Type B pancreatic cell (in vitro differentiated cells): ENCODE measurements around the gene NXN. TPM values are rescaled to one million over a fixed set of nuclear protein-coding genes. Genes with fewer than 3 reads are reported as not detected.
A peak's percentile ranks its signal among the peaks of the same experiment; 100 is the strongest.
"Not testable (repeated sequence)": the region's sequence is repeated elsewhere in the genome, so short reads cannot be mapped to it uniquely, and the experiment has no call there.

Source experiments
- DNase-seq: peaks from one replicate; pipeline ENCODE4 v3.0.0; 2021; ENCODE audit warnings: mixed read lengths; ENCODE audit not compliant: unreplicated experiment; ENCODE audit errors: extremely low spot score
- H3K27ac Mint-ChIP-seq: 2 replicates; pipeline ENCODE4 v1.8.0; 2021; ENCODE audit warnings: mild to moderate bottlenecking, mixed read lengths
- H3K27me3 Mint-ChIP-seq: 2 replicates; pipeline ENCODE4 v1.8.0; 2021; ENCODE audit warnings: mixed read lengths
- H3K36me3 Mint-ChIP-seq: 2 replicates; pipeline ENCODE4 v1.8.0; 2021; ENCODE audit warnings: mixed read lengths
- H3K4me1 Mint-ChIP-seq: one replicate; pipeline ENCODE4 v1.8.0; 2021; ENCODE audit warnings: mixed read lengths; ENCODE audit not compliant: unreplicated experiment
- H3K4me3 Mint-ChIP-seq: 2 replicates; pipeline ENCODE4 v1.8.0; 2021; ENCODE audit warnings: mild to moderate bottlenecking, mixed read lengths
- H3K9me3 Mint-ChIP-seq: 2 replicates; pipeline ENCODE4 v1.8.0; 2021; ENCODE audit warnings: mixed read lengths
- CTCF ChIP-seq: fragments of 200-600 bp; sonication (generic); conservative IDR thresholded peaks from 2 replicates; pipeline ENCODE4 v1.5.0; 2021; ENCODE audit warnings: antibody characterized with exemption, mild to moderate bottlenecking
- total RNA-seq: library from RNA; stranded (reverse); gene quantifications from 2 replicates; pipeline ENCODE4 v1.2.1, GENCODE V29; 2021; ENCODE audit warnings: low replicate concordance

The NXN gene
- total RNA-seq, 1 donor from 2014 or later, result 68.0 TPM

GRCh38 chr17:760371-760770 lies 219.2 kb downstream of the NXN start:
- DNase-seq, result no peak
- no peak for TF ChIP-seq CTCF
- Mint-ChIP-seq H3K36me3 (peaks cover 42% of the 10 kb centered on the region), H3K4me3 (no peak overlapping the region), H3K27ac (no peak overlapping the region), H3K4me1 (peaks cover 9% of the 10 kb centered on the region), H3K9me3 (no peaks in the 10 kb centered on the region), H3K27me3 (no peaks in the 10 kb centered on the region)

GRCh38 chr17:759964-760363 lies 219.6 kb downstream of the NXN start:
- H3K4me3 Mint-ChIP-seq, result no peak overlapping the region
- no peak overlapping the region for H3K27ac Mint-ChIP-seq
- H3K36me3 Mint-ChIP-seq, result peaks cover 38% of the 10 kb centered on the region
- no peak for DNase-seq
- peaks cover 13% of the 10 kb centered on the region for H3K4me1 Mint-ChIP-seq
- no peaks in the 10 kb centered on the region for H3K9me3 Mint-ChIP-seq
- TF ChIP-seq CTCF, result no peak
- no peaks in the 10 kb centered on the region for H3K27me3 Mint-ChIP-seq

- peaks cover 28% of the 10 kb centered on the region for H3K36me3 Mint-ChIP-seq
- DNase-seq, H3K27me3 Mint-ChIP-seq, H3K9me3 Mint-ChIP-seq: not testable (repeated sequence)
- H3K27ac Mint-ChIP-seq, result peak overlapping the region; percentile 73
- peak overlapping the region; percentile 3 for H3K4me3 Mint-ChIP-seq
- peaks cover 24% of the 10 kb centered on the region for H3K4me1 Mint-ChIP-seq
Observed at GRCh38 chr17:756010-756567, 223.5 kb downstream of the NXN start.

- Mint-ChIP-seq H3K4me1 (peaks cover 30% of the 10 kb centered on the region), H3K27ac (peak overlapping the region; percentile 73), H3K36me3 (peaks cover 25% of the 10 kb centered on the region), H3K4me3 (peak overlapping the region; percentile 3)
- H3K27me3 Mint-ChIP-seq, H3K9me3 Mint-ChIP-seq, DNase-seq: not testable (repeated sequence)
Observed at GRCh38 chr17:755319-755961, 224.1 kb downstream of the NXN start.

- H3K9me3 Mint-ChIP-seq, result peaks cover 5% of the 10 kb centered on the region
- no peak for TF ChIP-seq CTCF
- peak overlapping the region; percentile 74 for H3K4me3 Mint-ChIP-seq
- H3K27me3 Mint-ChIP-seq, result no peaks in the 10 kb centered on the region
- H3K27ac Mint-ChIP-seq, result peak overlapping the region; percentile 67
- no peak for DNase-seq
- peaks cover 30% of the 10 kb centered on the region for H3K36me3 Mint-ChIP-seq
- H3K4me1 Mint-ChIP-seq, result peaks cover 38% of the 10 kb centered on the region
Observed at GRCh38 chr17:753418-753817, 226.2 kb downstream of the NXN start.

GRCh38 chr17:752620-753219 lies 226.9 kb downstream of the NXN start:
- Mint-ChIP-seq H3K27me3 (no peaks in the 10 kb centered on the region), H3K4me3 (peak overlapping the region; percentile 94), H3K9me3 (peaks cover 8% of the 10 kb centered on the region), H3K36me3 (peaks cover 37% of the 10 kb centered on the region), H3K4me1 (peaks cover 38% of the 10 kb centered on the region), H3K27ac (peak overlapping the region; percentile 90)
- DNase-seq, result no peak
- TF ChIP-seq CTCF, result no peak
